ENCODE data around the gene PCBP3.
"Not testable (repeated sequence)": the region's sequence is repeated elsewhere in the genome, so short reads cannot be mapped to it uniquely, and the experiment has no call there.

Gene PCBP3

GRCh38 chr21:45788198-45788597 lies 144.7 kb downstream of the PCBP3 start:
- DNase-seq, result no peak

DNA sequence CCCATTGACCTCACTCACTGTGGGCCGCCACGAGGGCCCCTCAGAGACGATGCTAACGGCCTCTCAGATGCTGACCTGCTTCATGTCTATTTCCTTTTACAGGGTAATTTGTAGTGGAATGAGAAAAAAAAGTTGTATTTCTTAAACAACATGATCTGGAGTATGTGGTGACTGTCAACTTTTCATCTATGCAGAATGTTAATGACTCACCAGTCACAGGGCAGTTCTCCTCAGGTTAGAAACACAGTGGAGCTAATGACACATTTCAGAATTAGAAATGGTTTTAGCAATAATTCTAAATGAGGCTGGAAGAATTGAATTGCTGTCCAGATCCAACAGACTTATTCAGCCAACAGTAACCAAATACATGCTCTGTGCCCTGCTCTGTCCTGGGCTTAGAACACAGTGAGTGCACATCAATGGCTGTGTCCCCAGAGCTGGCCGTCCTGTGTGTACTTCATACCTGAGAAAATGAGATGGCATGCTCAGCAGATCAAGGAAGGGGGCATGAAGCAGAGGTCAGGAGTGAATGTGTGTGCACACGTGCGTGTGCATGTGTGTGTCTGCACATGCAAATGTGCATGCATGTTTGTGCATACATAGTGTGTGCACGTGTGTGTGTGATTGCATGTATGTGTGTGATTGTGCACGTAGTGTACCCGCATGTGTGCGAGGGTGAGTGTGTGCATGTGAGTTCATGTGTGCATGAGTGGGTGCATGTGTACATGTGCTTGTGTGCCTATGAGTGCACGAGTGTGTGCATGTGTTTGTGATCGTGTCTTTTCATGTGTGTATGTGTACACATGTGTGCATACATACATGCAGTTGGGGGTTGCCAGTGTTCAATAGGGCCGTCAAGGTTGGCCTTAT lies 145.3 kb downstream of the PCBP3 start:
- DNase-seq, result no peak

- no peak for DNase-seq
Measured at GRCh38 chr21:45790427-45790826, 146.9 kb downstream of the PCBP3 start.

DNA sequence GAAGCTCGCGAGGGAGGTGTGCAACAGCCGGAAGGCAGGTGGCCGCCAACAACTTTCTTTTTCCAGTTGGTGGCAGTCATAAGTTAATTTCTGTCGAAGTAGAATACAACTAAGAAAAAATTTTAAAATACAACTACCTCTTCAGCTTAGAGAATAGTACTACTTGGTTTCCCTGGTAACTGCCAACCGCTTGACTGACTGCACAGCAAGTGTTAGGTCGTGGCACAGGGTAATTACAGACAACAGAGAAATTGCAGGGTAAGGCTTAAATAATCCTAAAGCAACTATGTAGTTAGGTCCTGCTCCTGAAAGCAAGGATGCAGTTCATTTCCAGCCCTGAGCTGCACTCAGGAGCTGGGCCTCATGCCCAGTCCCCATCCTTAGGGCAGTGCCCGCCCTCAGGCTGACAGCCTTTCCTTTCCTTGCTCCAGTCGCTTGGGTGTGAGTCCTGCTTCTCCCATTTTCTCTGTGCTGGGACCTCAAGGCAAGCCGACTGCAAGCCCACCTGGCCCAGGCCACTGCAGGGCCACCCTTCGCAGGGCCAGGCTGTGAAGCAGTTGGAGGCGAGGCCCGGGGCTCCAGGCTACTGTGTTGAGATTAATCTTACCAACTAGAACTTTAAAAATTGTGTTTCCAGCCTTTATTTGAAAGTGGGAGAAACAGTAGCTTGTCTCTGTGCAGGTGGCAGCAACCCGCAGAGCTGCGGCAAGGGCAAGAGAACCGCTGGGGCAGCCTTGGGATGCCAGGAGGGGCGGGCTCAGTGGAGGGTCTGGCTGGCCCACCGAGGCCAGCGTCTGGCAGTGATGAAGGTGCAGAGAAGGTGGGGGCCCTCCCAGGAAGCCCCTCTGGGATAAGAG lies 148.3 kb downstream of the PCBP3 start:
- DNase-seq, result no peak

- no peak for DNase-seq
Measured at GRCh38 chr21:45792682-45793383, 149.3 kb downstream of the PCBP3 start.

DNA sequence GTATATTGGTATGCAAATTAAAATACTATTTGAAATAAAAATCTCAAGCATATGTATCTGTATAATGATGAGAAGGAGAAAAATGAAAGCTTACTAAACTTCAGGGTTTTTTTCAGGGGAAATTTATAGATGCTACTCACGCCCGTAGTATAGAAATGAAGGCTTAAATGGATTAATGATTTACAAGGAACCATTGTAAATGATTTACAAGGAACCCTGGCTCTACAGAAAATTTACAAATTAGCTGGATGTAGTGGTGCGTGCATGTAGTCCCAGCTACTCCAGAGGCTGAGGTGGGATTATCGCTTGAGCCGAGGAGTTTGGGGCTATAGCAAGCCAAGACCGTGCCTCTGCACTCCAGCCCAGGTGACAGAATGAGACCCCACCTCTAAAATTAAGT lies 150.5 kb downstream of the PCBP3 start:
- no peak for DNase-seq

GRCh38 chr21:45796003-45796402 lies 152.5 kb downstream of the PCBP3 start:
- no peak for DNase-seq

DNA sequence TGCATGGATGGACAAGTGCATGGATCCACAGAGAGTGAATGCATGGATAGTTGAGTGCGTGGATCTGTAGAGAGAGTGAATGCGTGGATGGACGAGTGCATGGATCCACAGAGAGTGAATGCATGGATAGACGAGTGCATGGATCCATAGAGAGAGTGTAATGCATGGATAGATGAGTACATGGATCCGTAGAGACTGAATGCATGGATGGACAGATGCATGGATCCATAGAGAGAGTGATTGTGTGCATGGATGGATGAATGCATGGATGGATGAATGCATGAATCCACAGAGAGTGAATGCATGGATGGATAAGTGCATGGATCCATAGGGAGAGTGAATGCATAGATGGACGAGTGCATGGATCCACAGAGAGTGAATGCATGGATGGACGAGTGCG lies 153.8 kb downstream of the PCBP3 start:
- DNase-seq, result no peak

- DNase-seq, result no peak
Measured at GRCh38 chr21:45799765-45800338, 156.3 kb downstream of the PCBP3 start.

DNA sequence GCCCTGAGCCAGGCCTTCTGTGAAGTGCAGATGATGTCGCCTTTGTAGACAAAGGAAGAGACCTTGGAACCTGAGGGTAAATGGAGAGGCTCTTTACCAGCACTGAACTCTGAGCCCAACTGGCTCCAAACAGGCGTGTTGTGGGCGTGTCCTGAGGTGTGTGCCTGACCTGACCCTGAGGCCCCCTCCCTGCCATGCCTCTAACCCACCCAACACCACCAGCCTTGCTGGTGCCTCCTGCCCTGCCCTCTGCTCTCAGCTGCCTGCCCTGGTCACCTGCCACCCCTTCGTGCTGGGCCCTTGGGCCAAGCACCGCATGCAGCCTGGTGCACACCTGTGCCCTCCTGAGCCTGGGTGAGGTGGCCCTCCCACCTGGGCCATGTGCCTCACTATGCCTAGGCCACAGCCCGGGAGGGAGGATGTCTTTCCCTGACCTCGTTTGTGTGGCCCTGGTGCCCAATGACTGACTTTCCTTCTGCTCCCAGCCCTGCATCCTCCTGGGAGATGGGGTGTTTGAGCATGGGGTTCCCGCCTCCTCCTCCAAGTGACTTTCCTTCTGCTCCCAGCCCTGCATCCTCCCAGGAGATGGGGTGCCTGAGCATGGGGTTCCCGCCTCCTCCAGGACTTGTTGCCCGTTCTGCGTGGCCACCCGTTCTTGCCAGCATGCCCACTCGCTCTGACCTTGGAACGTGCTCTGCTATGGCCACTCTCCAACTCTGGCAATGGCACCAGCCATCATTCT lies 157.0 kb downstream of the PCBP3 start:
- no peak for DNase-seq

DNA sequence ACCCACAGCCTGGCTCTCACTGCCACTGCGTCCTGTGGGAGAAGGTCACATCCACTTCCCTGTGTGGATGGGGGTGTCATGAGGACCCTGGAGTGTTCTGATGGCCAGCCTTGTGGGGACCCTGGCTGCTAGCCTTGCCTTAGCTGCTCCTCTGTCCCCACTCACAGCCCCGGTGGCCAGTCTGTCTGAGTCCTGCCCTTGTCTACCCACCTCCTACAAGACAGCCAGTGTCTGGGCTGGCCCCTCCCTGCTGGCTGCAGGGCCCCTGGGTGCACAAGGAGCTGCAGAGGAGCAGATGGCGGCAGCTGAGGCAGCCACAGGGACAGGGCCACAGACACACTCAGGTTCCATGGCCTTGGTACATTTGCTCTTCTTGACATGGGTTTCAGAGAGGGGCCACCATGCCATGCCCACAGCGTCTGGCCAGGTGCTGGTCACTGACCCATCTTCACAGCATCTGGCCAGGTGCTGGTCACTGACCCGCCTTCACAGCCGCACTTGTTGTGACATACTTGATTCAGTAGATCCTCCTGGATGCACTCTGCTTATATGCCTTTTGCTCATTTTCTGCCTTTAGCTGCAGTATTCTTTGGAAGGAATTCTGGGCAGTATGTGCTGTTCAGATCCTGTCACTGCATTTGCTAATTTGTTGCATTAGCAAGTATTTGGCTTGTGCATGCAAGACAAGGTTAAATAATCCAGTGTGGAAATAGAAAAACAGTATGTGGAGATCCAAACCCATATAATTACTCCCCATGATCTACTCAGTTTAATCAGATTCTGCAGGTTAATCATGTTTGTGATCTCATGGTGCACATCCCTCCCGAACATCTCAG lies 157.8 kb downstream of the PCBP3 start:
- DNase-seq, result no peak

GRCh38 chr21:45801989-45802388 lies 158.5 kb downstream of the PCBP3 start:
- DNase-seq, result no peak

- no peak for DNase-seq
Measured at GRCh38 chr21:45802425-45802824, 158.9 kb downstream of the PCBP3 start.

- no peak for DNase-seq
Measured at GRCh38 chr21:45802956-45803617, 159.6 kb downstream of the PCBP3 start.

DNA sequence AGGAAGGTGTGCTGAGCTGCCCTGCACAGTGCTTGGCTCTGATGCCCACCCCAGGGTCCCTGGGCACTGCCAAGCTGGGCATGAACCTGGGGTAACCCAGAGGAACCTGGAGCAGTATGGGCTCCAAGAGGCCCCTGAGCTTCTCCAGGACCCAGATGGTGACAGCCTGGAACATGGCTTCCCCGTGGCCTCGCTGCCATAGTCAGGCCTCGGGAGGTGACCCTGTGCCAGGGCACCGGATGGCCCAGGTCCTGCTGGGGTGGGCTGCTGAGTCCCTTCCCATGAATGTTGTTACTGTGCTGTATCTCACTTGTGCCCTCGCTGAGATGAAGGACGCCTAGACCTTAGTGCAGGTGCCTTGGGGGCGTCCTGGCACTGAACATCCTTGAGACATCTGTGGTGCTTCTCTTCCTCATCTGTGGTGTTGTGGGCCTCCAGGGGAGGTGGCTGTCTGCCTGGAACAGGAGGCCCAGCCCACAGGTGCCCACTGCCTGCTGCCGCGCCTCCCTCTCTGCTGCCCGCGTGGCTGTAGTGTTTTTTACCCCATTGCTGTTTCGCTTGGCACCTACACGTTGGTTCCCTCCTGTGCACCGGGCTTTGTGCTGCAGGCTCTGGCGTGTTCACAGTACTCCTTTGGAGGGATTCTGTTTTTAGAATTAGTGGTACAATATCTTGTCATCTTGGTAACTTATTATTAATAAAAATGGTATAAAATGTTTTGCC lies 160.3 kb downstream of the PCBP3 start:
- DNase-seq, result no peak

DNA sequence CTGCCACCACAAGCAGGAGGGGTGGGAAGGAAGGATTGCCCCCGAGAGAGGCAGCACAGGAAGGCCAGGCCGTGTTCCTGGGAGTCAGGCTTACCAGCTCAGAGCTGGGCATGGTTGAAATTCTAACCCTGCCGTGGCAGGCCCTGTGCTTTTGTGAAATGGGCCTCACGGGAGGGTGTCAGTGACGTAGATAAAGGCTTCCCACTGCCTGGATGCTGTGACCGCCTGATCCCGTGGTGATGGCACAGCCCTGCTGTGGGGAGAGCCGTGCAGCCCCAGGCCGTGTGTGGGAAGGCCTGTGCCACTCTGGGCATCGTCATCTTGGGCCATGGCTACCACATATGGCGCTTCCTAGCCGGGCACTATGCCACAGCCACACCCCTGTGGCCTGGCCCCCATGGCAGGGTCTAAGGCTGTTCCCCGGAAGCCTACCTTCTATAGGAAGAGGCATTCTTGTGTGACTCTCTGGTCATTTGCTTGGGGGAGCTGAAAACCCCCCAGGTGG lies 161.3 kb downstream of the PCBP3 start:
- DNase-seq, result no peak

GRCh38 chr21:45805321-45805720 lies 161.8 kb downstream of the PCBP3 start:
- DNase-seq, result no peak

GRCh38 chr21:45806042-45806441 lies 162.5 kb downstream of the PCBP3 start:
- no peak for DNase-seq

DNA sequence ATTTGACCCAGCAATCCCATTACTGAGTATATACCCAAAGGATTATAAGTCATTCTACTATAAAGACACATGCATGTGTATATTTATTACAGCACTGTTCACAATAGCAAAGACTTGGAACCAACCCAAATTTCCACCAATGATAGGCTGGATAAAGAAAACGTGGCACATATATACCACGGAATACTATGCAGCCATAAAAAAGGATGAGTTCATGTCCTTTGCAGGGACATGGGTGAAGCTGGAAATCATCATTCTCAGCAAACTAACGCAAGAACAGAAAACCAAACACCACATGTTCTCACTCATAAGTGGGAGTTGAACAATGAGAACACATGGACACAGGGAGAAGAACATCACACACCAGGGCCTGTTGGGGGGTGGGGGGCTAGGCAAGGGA lies 165.1 kb downstream of the PCBP3 start:
- not testable (repeated sequence) for DNase-seq

DNA sequence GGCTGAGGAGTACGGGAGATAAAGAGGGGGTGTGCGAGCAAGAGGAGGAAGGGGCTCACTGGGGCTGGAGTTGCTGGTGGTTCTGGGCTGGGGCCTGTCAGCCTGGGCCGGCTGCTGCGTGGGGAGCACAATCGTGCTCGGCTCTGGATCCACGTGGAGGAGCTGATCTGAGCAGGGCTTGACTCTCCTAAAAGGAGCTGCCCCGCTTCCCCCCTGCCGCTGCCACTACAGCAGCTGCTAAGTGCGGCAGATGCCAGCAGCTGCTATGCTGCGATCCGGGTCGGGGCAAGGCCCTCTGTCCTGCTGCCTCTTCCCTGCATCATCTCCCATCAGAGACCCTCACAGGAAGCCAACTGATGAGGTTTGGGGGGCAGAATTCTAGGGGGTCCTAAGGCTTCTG lies 165.9 kb downstream of the PCBP3 start:
- no peak for DNase-seq
